ENCODE data around the gene POLD4. TPM values are rescaled to one million over a fixed set of nuclear protein-coding genes. Genes with fewer than 3 reads are reported as not detected.
A peak's percentile ranks its signal among the peaks of the same experiment; 100 is the strongest.

The POLD4 gene
- total and polyA plus RNA-seq, 2 of the 13 experiments (the other 11 are each of a cell fraction or from before 2014, with no cell fraction given) = 10.5 to 27.4 TPM

DNA sequence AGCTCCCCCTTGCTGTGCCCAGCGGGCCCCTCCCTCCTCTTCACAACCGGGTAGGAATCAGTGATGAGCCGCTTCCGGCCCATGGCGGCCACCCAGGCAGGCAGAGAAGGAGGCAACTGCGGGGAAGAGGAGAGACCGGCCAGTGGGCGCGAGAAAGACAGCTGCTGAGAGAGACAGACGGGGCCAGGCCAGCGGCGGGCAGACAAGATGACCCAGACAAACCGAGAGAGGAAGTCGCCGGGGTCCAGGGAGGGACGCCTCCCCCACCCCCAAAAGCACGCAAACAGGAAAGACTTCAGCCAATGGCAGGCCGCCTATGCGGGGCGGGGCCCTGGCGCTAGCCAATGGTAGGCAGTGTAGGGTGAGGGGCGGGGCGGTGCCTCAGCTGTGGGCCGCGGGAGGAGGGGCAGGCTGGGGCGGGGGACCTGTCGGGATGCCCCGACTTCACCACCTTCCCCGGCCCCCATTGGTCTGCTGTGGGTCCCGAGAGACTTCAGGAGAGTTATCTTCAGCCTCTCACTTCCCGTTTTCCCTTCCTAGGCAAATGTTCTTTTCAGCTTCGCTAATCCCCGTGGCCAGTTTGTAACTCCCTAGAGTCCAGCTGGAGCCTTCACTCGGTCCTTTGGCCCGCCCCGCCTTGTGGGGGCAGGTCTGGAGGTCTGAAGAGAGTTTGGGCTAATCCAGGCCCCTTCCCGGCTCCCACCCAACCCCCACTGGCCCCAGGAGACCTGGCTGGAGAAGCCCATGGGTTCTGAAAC, at the start of gene POLD4 (continued):
- TF ChIP-seq, protein P1, sequence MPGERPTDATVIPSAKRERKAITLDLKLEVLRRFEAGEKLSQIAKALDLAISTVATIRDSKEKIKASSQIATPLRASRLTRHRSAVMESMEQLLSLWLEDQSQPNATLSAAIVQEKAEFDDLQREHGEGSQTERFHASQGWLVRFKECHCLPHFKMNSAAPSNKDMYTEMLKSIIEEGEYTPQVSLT (CRISPR knock-in tag; IDR thresholded peaks at IDR 0.05; ENCODE audit: borderline replicate concordance, low read depth) = no peak
- TF ChIP-seq, protein P2, sequence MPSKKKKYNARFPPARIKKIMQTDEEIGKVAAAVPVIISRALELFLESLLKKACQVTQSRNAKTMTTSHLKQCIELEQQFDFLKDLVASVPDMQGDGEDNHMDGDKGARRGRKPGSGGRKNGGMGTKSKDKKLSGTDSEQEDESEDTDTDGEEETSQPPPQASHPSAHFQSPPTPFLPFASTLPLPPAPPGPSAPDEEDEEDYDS (CRISPR knock-in tag; IDR thresholded peaks at IDR 0.05) = peak; percentile 60; the same call in 1 of the 2 replicates
- TF ChIP-seq ZBTB8A (CRISPR knock-in tag; IDR thresholded peaks at IDR 0.05; ENCODE audit: borderline replicate concordance, low read depth) (no peak), MTF2 (CRISPR knock-in tag; IDR thresholded peaks at IDR 0.05; ENCODE audit: borderline replicate concordance) (no peak), ZNF564 (CRISPR knock-in tag; IDR thresholded peaks at IDR 0.05) (no peak), SPEN (CRISPR knock-in tag; IDR thresholded peaks at IDR 0.05; ENCODE audit: low read depth) (no peak; the same call in none of the 2 replicates), ATAD3A (CRISPR knock-in tag; IDR thresholded peaks at IDR 0.05) (no peak), ZNF547 (CRISPR knock-in tag; IDR thresholded peaks at IDR 0.05) (no peak), KMT2A (CRISPR knock-in tag; IDR thresholded peaks at IDR 0.05) (no peak; the same call in 1 of the 2 replicates), STAG1 (CRISPR knock-in tag; IDR thresholded peaks at IDR 0.05) (no peak), ZNF660 (CRISPR knock-in tag; IDR thresholded peaks at IDR 0.05; ENCODE audit: borderline replicate concordance, low read depth) (no peak), ZNF549 (CRISPR knock-in tag; IDR thresholded peaks at IDR 0.05) (no peak), ZNF891 (CRISPR knock-in tag; IDR thresholded peaks at IDR 0.05) (peak; percentile 42; the same call in 1 of the 2 replicates), JUND (CRISPR knock-in tag; IDR thresholded peaks at IDR 0.05) (no peak), GATAD2A (CRISPR knock-in tag; IDR thresholded peaks at IDR 0.05) (no peak), ZFY (CRISPR knock-in tag; IDR thresholded peaks at IDR 0.05) (peak; percentile 61), ZBTB2 (CRISPR knock-in tag; IDR thresholded peaks at IDR 0.05; ENCODE audit: low read depth) (no peak; the same call in 1 of the 2 replicates)
- TF ChIP-seq, protein P3, sequence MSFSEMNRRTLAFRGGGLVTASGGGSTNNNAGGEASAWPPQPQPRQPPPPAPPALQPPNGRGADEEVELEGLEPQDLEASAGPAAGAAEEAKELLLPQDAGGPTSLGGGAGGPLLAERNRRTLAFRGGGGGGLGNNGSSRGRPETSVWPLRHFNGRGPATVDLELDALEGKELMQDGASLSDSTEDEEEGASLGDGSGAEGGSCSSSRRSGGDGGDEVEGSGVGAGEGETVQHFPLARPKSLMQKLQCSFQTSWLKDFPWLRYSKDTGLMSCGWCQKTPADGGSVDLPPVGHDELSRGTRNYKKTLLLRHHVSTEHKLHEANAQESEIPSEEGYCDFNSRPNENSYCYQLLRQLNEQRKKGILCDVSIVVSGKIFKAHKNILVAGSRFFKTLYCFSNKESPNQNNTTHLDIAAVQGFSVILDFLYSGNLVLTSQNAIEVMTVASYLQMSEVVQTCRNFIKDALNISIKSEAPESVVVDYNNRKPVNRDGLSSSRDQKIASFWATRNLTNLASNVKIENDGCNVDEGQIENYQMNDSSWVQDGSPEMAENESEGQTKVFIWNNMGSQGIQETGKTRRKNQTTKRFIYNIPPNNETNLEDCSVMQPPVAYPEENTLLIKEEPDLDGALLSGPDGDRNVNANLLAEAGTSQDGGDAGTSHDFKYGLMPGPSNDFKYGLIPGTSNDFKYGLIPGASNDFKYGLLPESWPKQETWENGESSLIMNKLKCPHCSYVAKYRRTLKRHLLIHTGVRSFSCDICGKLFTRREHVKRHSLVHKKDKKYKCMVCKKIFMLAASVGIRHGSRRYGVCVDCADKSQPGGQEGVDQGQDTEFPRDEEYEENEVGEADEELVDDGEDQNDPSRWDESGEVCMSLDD (CRISPR knock-in tag; IDR thresholded peaks at IDR 0.05; ENCODE audit: borderline replicate concordance) = no peak
- TF ChIP-seq, protein P4, sequence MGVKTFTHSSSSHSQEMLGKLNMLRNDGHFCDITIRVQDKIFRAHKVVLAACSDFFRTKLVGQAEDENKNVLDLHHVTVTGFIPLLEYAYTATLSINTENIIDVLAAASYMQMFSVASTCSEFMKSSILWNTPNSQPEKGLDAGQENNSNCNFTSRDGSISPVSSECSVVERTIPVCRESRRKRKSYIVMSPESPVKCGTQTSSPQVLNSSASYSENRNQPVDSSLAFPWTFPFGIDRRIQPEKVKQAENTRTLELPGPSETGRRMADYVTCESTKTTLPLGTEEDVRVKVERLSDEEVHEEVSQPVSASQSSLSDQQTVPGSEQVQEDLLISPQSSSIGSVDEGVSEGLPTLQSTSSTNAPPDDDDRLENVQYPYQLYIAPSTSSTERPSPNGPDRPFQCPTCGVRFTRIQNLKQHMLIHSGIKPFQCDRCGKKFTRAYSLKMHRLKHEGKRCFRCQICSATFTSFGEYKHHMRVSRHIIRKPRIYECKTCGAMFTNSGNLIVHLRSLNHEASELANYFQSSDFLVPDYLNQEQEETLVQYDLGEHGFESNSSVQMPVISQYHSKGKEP (CRISPR knock-in tag; IDR thresholded peaks at IDR 0.05) = no peak
- TF ChIP-seq, protein P5, sequence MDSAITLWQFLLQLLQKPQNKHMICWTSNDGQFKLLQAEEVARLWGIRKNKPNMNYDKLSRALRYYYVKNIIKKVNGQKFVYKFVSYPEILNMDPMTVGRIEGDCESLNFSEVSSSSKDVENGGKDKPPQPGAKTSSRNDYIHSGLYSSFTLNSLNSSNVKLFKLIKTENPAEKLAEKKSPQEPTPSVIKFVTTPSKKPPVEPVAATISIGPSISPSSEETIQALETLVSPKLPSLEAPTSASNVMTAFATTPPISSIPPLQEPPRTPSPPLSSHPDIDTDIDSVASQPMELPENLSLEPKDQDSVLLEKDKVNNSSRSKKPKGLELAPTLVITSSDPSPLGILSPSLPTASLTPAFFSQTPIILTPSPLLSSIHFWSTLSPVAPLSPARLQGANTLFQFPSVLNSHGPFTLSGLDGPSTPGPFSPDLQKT (CRISPR knock-in tag; IDR thresholded peaks at IDR 0.05; ENCODE audit: borderline replicate concordance) = no peak
